GM12892 (cell line): ENCODE data around the gene KCNG4.

Source experiments
- POLR2A ChIP-seq: IDR thresholded peaks from 2 replicates; pipeline ENCODE4 v1.6.1; 2011; ENCODE audit warnings: low read depth, low read length, control low read depth
- POLR2AphosphoS5 ChIP-seq: IDR thresholded peaks from 2 replicates; pipeline ENCODE4 v1.6.1; 2011; ENCODE audit warnings: low read depth, low read length, control low read depth
- TAF1 ChIP-seq: IDR thresholded peaks from 2 replicates; pipeline ENCODE4 v1.6.1; 2011; ENCODE audit warnings: low read depth, mild to moderate bottlenecking, control low read depth, low read length, borderline replicate concordance

GRCh38 chr16:84176192-84177053 lies 63.4 kb downstream of the KCNG4 start:
- TF ChIP-seq POLR2A, result no peak; the same call in 1 of the 2 replicates
- no peak for TF ChIP-seq POLR2AphosphoS5
- no peak for TF ChIP-seq TAF1
